Left lung (tissue), 10 donors: ENCODE results near the gene IL20RB. TPM values are rescaled to one million over a fixed set of nuclear protein-coding genes. Genes with fewer than 3 reads are reported as not detected.
A peak's percentile ranks its signal among the peaks of the same experiment; 100 is the strongest.
"Not testable (repeated sequence)": the region's sequence is repeated elsewhere in the genome, so short reads cannot be mapped to it uniquely, and the experiment has no call there.

Source experiments
- ATAC-seq: fragments of 200-7000 bp; cut with Tn5 transposase; one replicate; pipeline ENCODE4 v1.9.1; 2020; ENCODE audit warnings: moderate library complexity
- DNase-seq, 4 donors: peaks; one replicate each; pipeline ENCODE4 v3.0.0-alpha.2; 2013 to 2020
- H3K27ac ChIP-seq, 2 donors: fragments of 200-600 bp; sonication (generic) in 1 of 2; one replicate each; pipeline versions ENCODE4 v1.5.0 to v1.8.0; 2020 to 2021
- H3K27me3 ChIP-seq, 2 donors: fragments of 200-600 bp; sonication (generic) in 1 of 2; one replicate each; pipeline versions ENCODE4 v1.5.0 to v1.8.0; 2020 to 2021
- H3K36me3 ChIP-seq, 2 donors: fragments of 200-600 bp; sonication (generic) in 1 of 2; one replicate each; pipeline versions ENCODE4 v1.5.0 to v1.8.0; 2020 to 2021
- H3K4me1 ChIP-seq, 2 donors: fragments of 200-600 bp; one replicate each; pipeline ENCODE4 v1.8.0; 2021
- H3K4me3 ChIP-seq, 2 donors: fragments of 200-600 bp; sonication (generic) in 1 of 2; one replicate each; pipeline versions ENCODE4 v1.5.0 to v1.8.0; 2020 to 2021; ENCODE audit warnings: mild to moderate bottlenecking in 1 of 2
- H3K9me3 ChIP-seq, 2 donors: fragments of 200-600 bp; sonication (generic) in 1 of 2; one replicate each; pipeline versions ENCODE4 v1.5.0 to v1.8.0; 2020 to 2021
- CTCF ChIP-seq, 2 donors: fragments of 200-600 bp; sonication (generic) in 1 of 2; IDR thresholded peaks; one replicate each; pipeline versions ENCODE4 v1.5.0 to v1.8.0; 2021; ENCODE audit warnings: antibody characterized with exemption in 2 of 2
- intact Hi-C, 2 donors: fragments of 100-400 bp; cut with DNase I; formaldehyde crosslinking; loops; one replicate each; pipeline versions ENCODE4 v1.11.2 to v1.14.2; 2022
- polyA plus RNA-seq, 6 donors: library from polyadenylated mRNA; unstranded; fragments of 120-200 nt; gene quantifications; one replicate each; pipeline ENCODE4 v1.2.1, GENCODE V29; 2013; ENCODE audit not compliant: insufficient read length in 6 of 6
- total RNA-seq, 2 donors: library from RNA; stranded (reverse); fragmentation: NEBNext Ultra II Directional; extraction: Animal tissue kit (Norgen Biotek cat#: 25700); gene quantifications; one replicate each; pipeline ENCODE4 v1.2.1, GENCODE V29; 2021
- donor health status: DM: no; HTN: yes; CAD: no.
- donor health status: DM: no; HTN: no; CAD: no.

Gene IL20RB
- total and polyA plus RNA-seq, 8 donors = 0.61 to 1.9 (median 1.0) TPM

- Histone ChIP-seq H3K9me3 (no peaks in the 10 kb centered on the region), H3K27me3 (no peaks in the 10 kb centered on the region), H3K4me1 (peaks cover 0 to 7% of the 10 kb centered on the region in 2 donors), H3K36me3 (no peaks in the 10 kb centered on the region), H3K27ac (no peak overlapping the region), H3K4me3 (no peak overlapping the region)
- TF ChIP-seq CTCF (IDR thresholded peaks at IDR 0.05) = no peak
- no peak for DNase-seq
- ATAC-seq = no peak
- intact Hi-C loops = loop anchor here in 1 of 2 donors (5.0 kb wide), 2 partner anchors 255 to 940 kb away; no protein-coding TSS in a partner anchor
These were observed 54.3 kb downstream of the IL20RB start for GRCh38 chr3:137012097-137012501.

- Histone ChIP-seq H3K4me1 (peaks cover 0 to 7% of the 10 kb centered on the region in 2 donors), H3K36me3 (no peaks in the 10 kb centered on the region), H3K9me3 (no peaks in the 10 kb centered on the region), H3K27ac (peak overlapping the region in 1 of 2 donors; percentile 1), H3K27me3 (no peaks in the 10 kb centered on the region), H3K4me3 (peak overlapping the region; percentile 23 to 37)
- intact Hi-C loops = loop anchor here in 1 of 2 donors (5.0 kb wide), 2 partner anchors 257 to 942 kb away; no protein-coding TSS in a partner anchor
- DNase-seq = peak; percentile 89 to 93 (median 92)
- peak; percentile 99 for ATAC-seq
- peak; percentile 87 to 89 for TF ChIP-seq CTCF (IDR thresholded peaks at IDR 0.05)
These were observed 56.3 kb downstream of the IL20RB start for GRCh38 chr3:137013951-137014688.

DNA sequence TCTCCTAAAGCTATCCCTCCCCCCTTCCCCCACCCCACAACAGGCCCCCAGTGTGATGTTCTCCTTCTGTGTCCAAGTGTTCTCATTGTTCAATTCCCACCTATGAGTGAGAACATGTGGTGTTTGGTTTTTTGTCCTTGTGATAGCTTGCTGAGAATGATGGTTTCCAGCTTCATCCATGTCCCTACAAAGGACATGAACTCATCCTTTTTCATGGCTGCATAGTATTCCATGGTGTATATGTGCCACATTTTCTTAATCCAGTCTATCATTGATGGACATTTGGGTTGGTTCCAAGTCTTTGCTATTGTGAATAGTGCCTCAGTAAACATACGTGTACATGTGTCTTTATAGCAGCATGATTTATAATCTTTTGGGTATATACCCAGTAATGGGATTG is 59.5 kb downstream of the IL20RB start:
- H3K9me3 ChIP-seq, H3K4me1 ChIP-seq, H3K27ac ChIP-seq, H3K27me3 ChIP-seq, H3K36me3 ChIP-seq, H3K4me3 ChIP-seq, DNase-seq, intact Hi-C loops, ATAC-seq: not testable (repeated sequence)

DNA sequence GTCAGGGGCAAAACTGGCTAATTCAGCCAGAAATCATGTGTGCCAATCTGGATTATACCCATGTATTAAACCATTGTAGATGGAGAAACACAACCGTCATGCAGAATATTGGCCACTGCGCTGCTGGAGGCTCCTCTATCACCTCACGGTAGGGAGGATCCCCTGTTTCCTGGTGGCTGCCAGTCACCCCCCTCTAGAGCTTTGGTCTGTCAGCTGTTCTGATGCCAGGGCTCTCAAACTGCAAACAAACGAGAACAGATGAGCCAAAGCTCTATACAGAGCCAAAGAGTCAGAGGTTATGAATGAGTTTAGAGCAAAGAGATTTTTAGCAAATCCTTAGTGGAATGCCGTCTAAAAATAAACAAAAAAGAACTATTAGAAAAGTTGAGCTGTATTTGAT is 62.5 kb downstream of the IL20RB start:
- intact Hi-C loops = no loop called here
- Histone ChIP-seq H3K27ac (no peak overlapping the region), H3K4me3 (no peak overlapping the region), H3K27me3 (no peaks in the 10 kb centered on the region), H3K9me3 (no peaks in the 10 kb centered on the region), H3K36me3 (no peaks in the 10 kb centered on the region), H3K4me1 (no peaks in the 10 kb centered on the region)
- no peak for DNase-seq
- ATAC-seq = no peak
- no peak for TF ChIP-seq CTCF (IDR thresholded peaks at IDR 0.05)

DNA sequence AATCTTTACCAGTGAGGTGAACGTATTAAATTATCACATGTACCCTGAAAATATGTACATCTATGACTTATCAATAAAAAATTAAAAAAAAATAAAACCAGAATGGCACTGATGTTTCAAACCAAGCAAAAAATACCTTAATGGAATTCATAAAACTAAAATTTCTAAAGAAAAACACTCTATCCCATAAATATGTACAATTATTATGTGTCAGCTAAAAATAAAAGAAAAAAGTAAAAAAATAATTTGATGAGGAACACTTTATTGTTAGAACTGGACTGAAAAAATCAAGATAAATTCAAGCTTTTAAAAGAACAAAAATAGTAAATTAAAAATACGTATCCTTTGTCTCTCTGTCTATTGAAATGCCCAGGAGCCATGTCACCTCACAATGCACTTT is 63.1 kb downstream of the IL20RB start:
- Histone ChIP-seq H3K4me1 (no peaks in the 10 kb centered on the region), H3K4me3 (no peak overlapping the region), H3K9me3 (no peaks in the 10 kb centered on the region), H3K27me3 (no peaks in the 10 kb centered on the region), H3K27ac (no peak overlapping the region), H3K36me3 (no peaks in the 10 kb centered on the region)
- ATAC-seq (no peak), DNase-seq (no peak)
- intact Hi-C loops = no loop called here
- no peak for TF ChIP-seq CTCF (IDR thresholded peaks at IDR 0.05)
